T-helper 1 cell (primary cell): Measurements from ENCODE around the gene TACC2.

Experiments used
- DNase-seq, 5 donors: peaks; one replicate each; pipeline ENCODE4 v3.0.0-alpha.2; 2012 to 2020

TACC2 gene

DNA sequence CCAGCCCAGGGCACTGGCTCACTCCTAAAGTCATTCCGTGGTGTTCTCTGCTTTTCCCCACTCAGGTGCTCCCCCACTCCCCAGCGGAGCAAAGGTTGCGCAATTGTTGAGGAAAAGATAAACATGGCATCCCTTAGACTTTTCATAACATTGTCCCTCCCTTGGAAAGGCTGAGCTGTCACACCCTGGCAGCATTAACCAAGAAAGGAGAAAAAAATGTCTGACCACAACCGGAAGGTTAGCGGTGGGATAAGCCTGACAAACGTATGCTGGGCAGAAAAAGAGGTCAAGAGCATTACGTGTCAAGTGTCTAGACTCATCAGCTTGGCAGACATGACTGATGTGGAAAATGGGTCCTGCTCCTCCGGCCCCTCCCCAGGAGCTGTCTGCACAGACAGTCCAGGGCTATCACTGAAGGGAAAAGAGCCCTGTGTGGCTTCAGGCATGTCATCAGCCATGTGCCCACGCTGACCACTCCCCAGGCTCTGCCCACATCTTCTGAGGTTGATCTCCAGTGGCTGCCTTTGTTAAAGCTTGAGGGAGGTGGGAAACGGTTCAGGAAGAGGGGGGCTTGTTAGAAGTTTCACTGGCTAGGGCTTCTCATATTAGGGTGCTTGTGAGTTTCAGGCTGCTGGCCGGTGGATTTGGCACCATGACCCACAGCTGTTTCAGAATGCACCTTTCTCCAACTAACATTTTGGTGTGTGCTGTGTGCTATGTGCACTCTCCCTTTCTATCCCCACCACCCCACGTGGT, 312.3 kb downstream of the TACC2 start:
- peak in 2 of 5 donors; percentile 9 to 25 for DNase-seq

- DNase-seq, result no peak
Measured at GRCh38 chr10:122301811-122302115, 312.8 kb downstream of the TACC2 start.

GRCh38 chr10:122302315-122302714, 313.4 kb downstream of the TACC2 start:
- no peak for DNase-seq

- DNase-seq, result no peak
Measured at GRCh38 chr10:122303271-122304053, 314.5 kb downstream of the TACC2 start.
